ENCODE results near the gene OTUB2.

DNA sequence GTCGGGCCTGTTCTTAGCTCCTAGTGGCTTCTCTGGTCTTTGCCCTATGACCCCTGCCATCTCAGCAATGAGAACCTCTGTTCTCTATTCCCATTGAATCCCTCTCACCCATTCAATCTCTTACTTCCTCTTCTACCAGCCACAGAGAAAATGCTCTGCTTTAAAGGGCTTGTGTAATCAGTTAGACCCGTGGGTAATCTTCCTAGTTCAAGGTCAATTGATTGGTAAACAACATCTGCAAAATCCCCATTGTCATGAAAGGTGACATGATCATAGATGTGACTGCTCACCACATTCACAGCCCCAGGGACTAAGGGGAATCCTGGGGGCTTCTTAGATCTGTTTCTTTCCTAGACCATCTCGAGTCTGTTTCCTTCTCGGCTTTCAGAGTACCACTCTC lies 36.2 kb upstream of the OTUB2 start:
- TF ChIP-seq, protein P1, sequence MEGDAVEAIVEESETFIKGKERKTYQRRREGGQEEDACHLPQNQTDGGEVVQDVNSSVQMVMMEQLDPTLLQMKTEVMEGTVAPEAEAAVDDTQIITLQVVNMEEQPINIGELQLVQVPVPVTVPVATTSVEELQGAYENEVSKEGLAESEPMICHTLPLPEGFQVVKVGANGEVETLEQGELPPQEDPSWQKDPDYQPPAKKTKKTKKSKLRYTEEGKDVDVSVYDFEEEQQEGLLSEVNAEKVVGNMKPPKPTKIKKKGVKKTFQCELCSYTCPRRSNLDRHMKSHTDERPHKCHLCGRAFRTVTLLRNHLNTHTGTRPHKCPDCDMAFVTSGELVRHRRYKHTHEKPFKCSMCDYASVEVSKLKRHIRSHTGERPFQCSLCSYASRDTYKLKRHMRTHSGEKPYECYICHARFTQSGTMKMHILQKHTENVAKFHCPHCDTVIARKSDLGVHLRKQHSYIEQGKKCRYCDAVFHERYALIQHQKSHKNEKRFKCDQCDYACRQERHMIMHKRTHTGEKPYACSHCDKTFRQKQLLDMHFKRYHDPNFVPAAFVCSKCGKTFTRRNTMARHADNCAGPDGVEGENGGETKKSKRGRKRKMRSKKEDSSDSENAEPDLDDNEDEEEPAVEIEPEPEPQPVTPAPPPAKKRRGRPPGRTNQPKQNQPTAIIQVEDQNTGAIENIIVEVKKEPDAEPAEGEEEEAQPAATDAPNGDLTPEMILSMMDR (IDR thresholded peaks at IDR 0.05 in 8 of 11, conservative IDR thresholded peaks at IDR 0.05 in 3 of 11) = no peak
- no peak for TF ChIP-seq POLR2A (IDR thresholded peaks at IDR 0.05)
